Body of pancreas (tissue), 4 donors: ENCODE measurements around the gene LRP11. TPM values are rescaled to one million over a fixed set of nuclear protein-coding genes. Genes with fewer than 3 reads are reported as not detected.
"Not testable (repeated sequence)": the region's sequence is repeated elsewhere in the genome, so short reads cannot be mapped to it uniquely, and the experiment has no call there.

Experiments
- ATAC-seq: fragments of 150-250 bp; one replicate; pipeline ENCODE4 v1.9.1; 2016
- DNase-seq, 4 donors: peaks; one replicate each; pipeline ENCODE4 v3.0.0-alpha.2; 2019
- H3K27ac ChIP-seq, 4 donors: fragments of 200-600 bp; sonication (generic); 1 replicate in 3 of 4; 2 replicates in 1 of 4; pipeline versions ENCODE4 v1.5.1 to v1.6.1; 2016 to 2019; ENCODE audit warnings: mild to moderate bottlenecking in 1 of 4, mixed read lengths in 1 of 4, moderate library complexity in 1 of 4
- H3K27me3 ChIP-seq, 2 donors: fragments of 200-600 bp; sonication (generic); one replicate each; pipeline ENCODE4 v1.6.0; 2016; ENCODE audit warnings: mild to moderate bottlenecking in 1 of 2
- H3K36me3 ChIP-seq, 2 donors: fragments of 200-600 bp; sonication (generic); replicated peaks in 1 of 2; 2 replicates each; pipeline ENCODE4 v1.5.1; 2016; ENCODE audit warnings: low read depth in 2 of 2; ENCODE audit not compliant: insufficient read depth in 1 of 2
- H3K4me1 ChIP-seq: fragments of 200-600 bp; sonication (generic); one replicate; pipeline ENCODE4 v1.6.0; 2016
- H3K4me3 ChIP-seq, 2 donors: fragments of 200-600 bp; sonication (generic); 1 replicate in 1 of 2; 2 replicates in 1 of 2; pipeline ENCODE4 v1.5.1; 2016 to 2019
- H3K9me3 ChIP-seq, 3 donors: fragments of 200-600 bp; sonication (generic); 1 replicate in 2 of 3; 2 replicates in 1 of 3; pipeline ENCODE4 v1.5.1; 2016
- POLR2A ChIP-seq, 3 donors: fragments of 450-650 bp; IDR thresholded peaks; one replicate each; pipeline ENCODE4 v1.6.1; 2016; ENCODE audit warnings: antibody characterized with exemption in 3 of 3, mild to moderate bottlenecking in 2 of 3
- WGBS, 2 donors: methylation state at CpG; one replicate each; pipeline ENCODE4 v1.1.5; 2017; 5-methylcytosine and 5-hydroxymethylcytosine counted together
- intact Hi-C: fragments of 100-400 bp; cut with DNase I; formaldehyde crosslinking; loops from one replicate; pipeline ENCODE4 v1.15.1; 2023
- total RNA-seq, 2 donors: library from RNA; depleted of rRNA; stranded (reverse); fragments of >200 nt; gene quantifications; one replicate each; pipeline ENCODE4 v1.1.0, GENCODE V29; 2016
- TF ChIP-seq, protein P1 (sequence below), 7 experiments: fragments of 450-650 bp in 4 of 7; fragments of 200-600 bp in 3 of 7; sonication (generic) in 3 of 7; IDR thresholded peaks; one replicate each; pipeline ENCODE4 v1.5.1; 2016 to 2019; ENCODE audit warnings: antibody characterized with exemption in 7 of 7

LRP11 gene
- total RNA-seq, 2 donors from 2014 or later, result 21.0 to 28.0 TPM

DNA sequence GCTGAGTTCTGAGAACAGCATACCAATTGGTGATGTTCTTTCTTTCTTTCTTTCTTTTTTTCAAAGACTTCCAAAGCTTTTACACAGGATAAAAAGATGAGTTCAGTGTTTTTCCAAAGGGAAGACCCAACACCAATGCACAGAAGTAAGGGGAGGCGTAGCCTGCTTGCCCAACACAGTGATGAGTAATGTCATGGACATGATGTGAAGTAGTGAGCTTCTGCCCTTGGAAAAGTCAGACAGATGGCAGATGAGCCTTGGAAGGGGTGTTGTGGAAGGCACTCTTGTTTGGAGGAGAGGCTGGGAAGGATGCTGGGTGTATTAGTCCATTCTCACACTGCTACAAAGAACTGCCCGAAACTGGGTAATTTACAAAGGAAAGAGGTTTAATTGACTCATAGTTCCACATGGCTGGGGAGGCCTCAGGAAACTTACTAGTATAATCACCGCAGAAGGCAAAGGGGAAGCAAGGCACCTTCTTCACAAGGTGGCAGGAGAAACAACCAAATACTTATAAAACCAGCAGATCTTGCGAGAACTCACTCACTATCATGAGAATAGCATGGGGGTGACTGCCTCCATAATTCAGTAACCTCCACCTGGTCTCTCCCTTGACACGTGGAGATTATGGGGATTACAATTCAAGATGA is 12.6 kb downstream of the LRP11 start:
- TF ChIP-seq, protein P1, sequence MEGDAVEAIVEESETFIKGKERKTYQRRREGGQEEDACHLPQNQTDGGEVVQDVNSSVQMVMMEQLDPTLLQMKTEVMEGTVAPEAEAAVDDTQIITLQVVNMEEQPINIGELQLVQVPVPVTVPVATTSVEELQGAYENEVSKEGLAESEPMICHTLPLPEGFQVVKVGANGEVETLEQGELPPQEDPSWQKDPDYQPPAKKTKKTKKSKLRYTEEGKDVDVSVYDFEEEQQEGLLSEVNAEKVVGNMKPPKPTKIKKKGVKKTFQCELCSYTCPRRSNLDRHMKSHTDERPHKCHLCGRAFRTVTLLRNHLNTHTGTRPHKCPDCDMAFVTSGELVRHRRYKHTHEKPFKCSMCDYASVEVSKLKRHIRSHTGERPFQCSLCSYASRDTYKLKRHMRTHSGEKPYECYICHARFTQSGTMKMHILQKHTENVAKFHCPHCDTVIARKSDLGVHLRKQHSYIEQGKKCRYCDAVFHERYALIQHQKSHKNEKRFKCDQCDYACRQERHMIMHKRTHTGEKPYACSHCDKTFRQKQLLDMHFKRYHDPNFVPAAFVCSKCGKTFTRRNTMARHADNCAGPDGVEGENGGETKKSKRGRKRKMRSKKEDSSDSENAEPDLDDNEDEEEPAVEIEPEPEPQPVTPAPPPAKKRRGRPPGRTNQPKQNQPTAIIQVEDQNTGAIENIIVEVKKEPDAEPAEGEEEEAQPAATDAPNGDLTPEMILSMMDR (IDR thresholded peaks at IDR 0.05), result no peak
- TF ChIP-seq POLR2A (IDR thresholded peaks at IDR 0.05), result no peak
- H3K4me1 ChIP-seq, result peaks cover 23% of the 10 kb centered on the region
- ATAC-seq, result no peak

DNA sequence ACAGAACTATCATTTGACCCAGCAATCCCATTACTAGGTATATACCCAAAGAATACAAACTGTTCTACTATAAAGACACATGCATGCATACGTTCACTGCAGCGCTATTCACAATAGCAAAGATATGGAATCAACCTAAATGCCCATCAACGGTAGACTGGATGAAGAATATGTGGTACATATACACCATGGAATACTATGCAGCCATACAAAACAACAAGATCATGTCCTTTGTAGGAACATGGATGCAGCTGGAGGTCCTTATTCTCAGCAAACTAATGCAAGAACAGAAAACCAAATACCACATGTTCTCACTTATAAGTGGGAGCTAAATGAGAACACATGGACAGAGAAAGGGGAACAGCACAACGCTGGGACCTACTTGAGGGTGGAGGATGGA is 15.8 kb downstream of the LRP11 start:
- H3K36me3 ChIP-seq, DNase-seq, H3K27me3 ChIP-seq, H3K27ac ChIP-seq, H3K9me3 ChIP-seq, H3K4me3 ChIP-seq, ATAC-seq, intact Hi-C loops: not testable (repeated sequence)
- WGBS, 2 donors, result 78 to 97% methylated on average over 4 of the region's 4 CpGs
- peaks cover 11% of the 10 kb centered on the region for H3K4me1 ChIP-seq

More for the DNA sequence above, 12.6 kb downstream of the LRP11 start:
- Histone ChIP-seq H3K9me3 (no peaks in the 10 kb centered on the region), H3K27ac (no peak overlapping the region), H3K4me3 (no peak overlapping the region), H3K36me3 (no peaks in the 10 kb centered on the region), H3K27me3 (no peaks in the 10 kb centered on the region)
- WGBS, 2 donors, result 80 to 89% methylated on average over 5 of the region's 5 CpGs
- DNase-seq, result no peak
- intact Hi-C loops, result no loop called here

DNA sequence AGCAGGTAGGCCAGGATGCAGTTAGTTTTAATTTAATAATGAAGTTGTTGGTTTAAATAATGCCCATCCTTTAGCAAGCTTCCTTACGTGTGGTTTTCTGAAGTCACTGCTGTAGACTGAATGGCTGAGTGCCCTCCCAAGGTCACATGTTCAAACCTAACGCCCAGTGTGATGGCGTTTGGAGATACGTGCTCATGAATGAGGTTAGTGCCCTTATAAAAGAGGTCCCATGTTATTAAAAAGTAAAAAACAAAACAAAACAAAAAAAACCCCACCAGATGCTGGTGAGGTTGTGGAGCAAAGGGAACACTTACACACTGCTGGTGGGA is 16.3 kb downstream of the LRP11 start:
- intact Hi-C loops, result no loop called here
- DNase-seq (no peak), ATAC-seq (no peak)
- Histone ChIP-seq H3K27me3 (no peaks in the 10 kb centered on the region), H3K36me3 (no peaks in the 10 kb centered on the region), H3K4me1 (peaks cover 11% of the 10 kb centered on the region), H3K4me3 (no peak overlapping the region), H3K9me3 (no peaks in the 10 kb centered on the region), H3K27ac (no peak overlapping the region)
- 69 to 80% methylated on average over 4 of the region's 4 CpGs for WGBS, 2 donors
- TF ChIP-seq, protein P1 (IDR thresholded peaks at IDR 0.05), result no peak
- no peak for TF ChIP-seq POLR2A (IDR thresholded peaks at IDR 0.05)

DNA sequence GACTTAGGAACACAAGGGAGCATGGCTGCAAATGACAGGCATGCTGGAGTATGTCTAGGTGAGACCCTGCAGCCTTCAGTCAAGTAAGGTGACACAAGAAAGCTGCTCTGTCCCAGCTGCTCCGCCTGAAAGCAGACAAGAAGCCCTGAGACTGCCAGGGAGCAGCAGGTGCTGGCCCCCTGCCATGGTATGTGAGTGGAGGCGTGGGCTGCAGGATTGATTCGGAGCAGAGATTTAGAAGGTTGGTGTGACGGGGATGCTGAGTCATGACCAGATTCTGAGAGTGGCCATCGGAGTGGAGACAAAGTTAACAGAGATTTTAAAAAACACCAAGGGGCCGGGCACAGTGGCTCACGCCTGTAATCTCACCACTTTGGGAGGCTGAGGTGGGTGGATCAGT is 17.8 kb downstream of the LRP11 start:
- H3K27ac ChIP-seq, result no peak overlapping the region
- peaks cover 12% of the 10 kb centered on the region for H3K4me1 ChIP-seq
- ATAC-seq (no peak), DNase-seq (peak; percentile 16 to 49 (median 38))
- H3K27me3 ChIP-seq, result no peaks in the 10 kb centered on the region
- intact Hi-C loops, result no loop called here
- TF ChIP-seq, protein P1 (IDR thresholded peaks at IDR 0.05), result no peak
- no peak for TF ChIP-seq POLR2A (IDR thresholded peaks at IDR 0.05)
- no peaks in the 10 kb centered on the region for H3K9me3 ChIP-seq
- 67 to 69% methylated on average over 7 of the region's 7 CpGs for WGBS, 2 donors
- no peak overlapping the region for H3K4me3 ChIP-seq
- H3K36me3 ChIP-seq, result no peaks in the 10 kb centered on the region

DNA sequence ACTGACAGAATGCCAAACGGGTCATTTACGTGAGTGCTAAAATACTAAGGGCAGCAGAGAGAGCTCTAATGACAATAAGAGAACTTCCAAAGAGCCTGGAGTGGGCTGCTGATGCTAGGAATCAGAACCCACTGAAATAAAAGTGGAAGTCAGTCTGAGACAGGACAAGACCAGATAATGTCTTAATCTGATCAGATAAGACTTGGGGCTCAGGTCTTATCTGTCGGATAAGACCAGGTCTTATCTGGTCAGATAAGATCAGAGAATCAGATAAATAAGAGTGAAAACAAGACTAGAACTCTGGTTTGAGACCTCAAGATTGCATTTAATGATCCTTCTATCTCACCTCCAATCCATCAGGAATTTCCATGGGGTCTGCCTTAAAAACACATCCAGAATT is 18.6 kb downstream of the LRP11 start:
- WGBS, 2 donors, result 68 to 69% methylated on average over 3 of the region's 3 CpGs
- intact Hi-C loops, result no loop called here

More for the DNA sequence above, 18.6 kb downstream of the LRP11 start:
- no peaks in the 10 kb centered on the region for H3K9me3 ChIP-seq
- H3K27me3 ChIP-seq, result no peaks in the 10 kb centered on the region
- H3K27ac ChIP-seq, result no peak overlapping the region
- DNase-seq (no peak), ATAC-seq (no peak)
- no peaks in the 10 kb centered on the region for H3K36me3 ChIP-seq
- peaks cover 19% of the 10 kb centered on the region for H3K4me1 ChIP-seq
- no peak overlapping the region for H3K4me3 ChIP-seq
- TF ChIP-seq POLR2A (IDR thresholded peaks at IDR 0.05), result no peak
- TF ChIP-seq, protein P1 (IDR thresholded peaks at IDR 0.05), result no peak
